Endodermal cell (in vitro differentiated cells): ENCODE data around the gene PNMA8C. TPM values are rescaled to one million over a fixed set of nuclear protein-coding genes. Genes with fewer than 3 reads are reported as not detected.
"Not testable (repeated sequence)": the region's sequence is repeated elsewhere in the genome, so short reads cannot be mapped to it uniquely, and the experiment has no call there.

ENCODE experiments used
- DNase-seq: peaks from one replicate; pipeline ENCODE4 v3.0.0-alpha.2; 2017
- H3K27ac ChIP-seq: 2 replicates; pipeline ENCODE4 v1.5.1; 2013; ENCODE audit warnings: mild to moderate bottlenecking, low read depth, low read length, moderate library complexity
- H3K27me3 ChIP-seq: 2 replicates; pipeline ENCODE4 v1.6.1; 2013; ENCODE audit warnings: mild to moderate bottlenecking, low read length, moderate library complexity; ENCODE audit not compliant: insufficient read depth, control insufficient read depth, poor library complexity, severe bottlenecking
- H3K36me3 ChIP-seq: 2 replicates; pipeline ENCODE4 v1.7.0; 2013; ENCODE audit warnings: mild to moderate bottlenecking, low read length, moderate library complexity; ENCODE audit not compliant: control insufficient read depth, insufficient read depth
- H3K4me1 ChIP-seq: one replicate; pipeline ENCODE4 v1.7.0; 2013; ENCODE audit warnings: low read length; ENCODE audit not compliant: control insufficient read depth, insufficient read depth
- H3K4me3 ChIP-seq: 2 replicates; pipeline ENCODE4 v1.5.1; 2013; ENCODE audit warnings: mild to moderate bottlenecking, low read length, moderate library complexity
- H3K9ac ChIP-seq: 2 replicates; pipeline ENCODE4 v1.6.1; 2013; ENCODE audit warnings: mild to moderate bottlenecking, low read length, moderate library complexity; ENCODE audit not compliant: poor library complexity, severe bottlenecking; ENCODE audit errors: extremely low read depth
- H3K9me3 ChIP-seq: 2 replicates; pipeline ENCODE4 v1.6.1; 2013; ENCODE audit warnings: mild to moderate bottlenecking, low read length, moderate library complexity; ENCODE audit not compliant: control insufficient read depth
- H3K27ac Mint-ChIP-seq: 2 replicates; pipeline ENCODE4 v1.8.0; 2020; ENCODE audit warnings: mixed read lengths
- H3K27me3 Mint-ChIP-seq: 2 replicates; pipeline ENCODE4 v1.8.0; 2021; ENCODE audit warnings: mild to moderate bottlenecking, mixed read lengths; ENCODE audit not compliant: insufficient read depth
- H3K36me3 Mint-ChIP-seq: 2 replicates; pipeline ENCODE4 v1.8.0; 2020; ENCODE audit warnings: low read depth, mixed read lengths
- H3K4me1 Mint-ChIP-seq: 2 replicates; pipeline ENCODE4 v1.8.0; 2020; ENCODE audit warnings: mixed read lengths
- H3K4me3 Mint-ChIP-seq: 2 replicates; pipeline ENCODE4 v1.8.0; 2020; ENCODE audit warnings: mild to moderate bottlenecking, moderate library complexity, mixed read lengths
- H3K9me3 Mint-ChIP-seq: 2 replicates; pipeline ENCODE4 v1.8.0; 2020; ENCODE audit warnings: mild to moderate bottlenecking, mixed read lengths
- CTCF ChIP-seq: fragments of 200-600 bp; sonication (generic); conservative IDR thresholded peaks from 2 replicates; pipeline ENCODE4 v1.5.0; 2021; ENCODE audit warnings: antibody characterized with exemption, mild to moderate bottlenecking
- WGBS, 2 experiments: methylation state at CpG; one replicate each; pipeline versions ENCODE4 v1.1.5 to v1.1.7; 2013; ENCODE audit warnings: missing lambda C conversion rate in 2 of 2, mixed read lengths in 1 of 2; ENCODE audit not compliant: insufficient coverage in 1 of 2, insufficient read length in 1 of 2; 5-methylcytosine and 5-hydroxymethylcytosine counted together
- total RNA-seq, 2 donors: library from RNA; stranded (reverse); fragmentation: NEBNext Ultra II Directional in 1 of 2; extraction: Animal tissue kit (Norgen Biotek cat#: 25700) in 1 of 2; gene quantifications; 2 replicates in 1 of 2; 3 replicates in 1 of 2; pipeline ENCODE4 v1.2.1, GENCODE V29; 2021

PNMA8C gene
- total RNA-seq, 2 donors from 2014 or later, result 0.20 to 0.33 TPM

GRCh38 chr19:46442808-46443450, 14.2 kb upstream of the PNMA8C start:
- H3K9me3 ChIP-seq, result no peaks in the 10 kb centered on the region
- Mint-ChIP-seq H3K27me3 (peaks cover 2% of the 10 kb centered on the region), H3K4me1 (no peaks in the 10 kb centered on the region), H3K4me3 (no peak overlapping the region), H3K27ac (no peak overlapping the region), H3K9me3 (no peaks in the 10 kb centered on the region), H3K36me3 (no peaks in the 10 kb centered on the region)
- H3K9ac ChIP-seq, result no peak overlapping the region
- no peak overlapping the region for H3K27ac ChIP-seq
- no peaks in the 10 kb centered on the region for H3K36me3 ChIP-seq
- no peaks in the 10 kb centered on the region for H3K4me1 ChIP-seq
- no peak for DNase-seq
- TF ChIP-seq CTCF, result no peak
- no peak overlapping the region for H3K4me3 ChIP-seq
- H3K27me3 ChIP-seq, result no peaks in the 10 kb centered on the region
- WGBS, 2 experiments, result 93 to 95% methylated on average over 5 to 8 of the region's 8 CpGs

- Histone ChIP-seq H3K27me3 (no peaks in the 10 kb centered on the region), H3K4me3 (no peak overlapping the region), H3K27ac (no peak overlapping the region), H3K36me3 (no peaks in the 10 kb centered on the region), H3K4me1 (no peaks in the 10 kb centered on the region), H3K9me3 (no peaks in the 10 kb centered on the region), H3K9ac (no peak overlapping the region)
- Mint-ChIP-seq H3K4me1 (no peaks in the 10 kb centered on the region), H3K27ac (no peak overlapping the region), H3K36me3 (no peaks in the 10 kb centered on the region), H3K9me3 (no peaks in the 10 kb centered on the region), H3K27me3 (peaks cover 2% of the 10 kb centered on the region), H3K4me3 (no peak overlapping the region)
- TF ChIP-seq CTCF, result no peak
- DNase-seq, result no peak
- WGBS, 2 experiments, result 55 to 71% methylated on average over 1 of the region's 1 CpG
Measured at GRCh38 chr19:46441866-46442265, 13.1 kb upstream of the PNMA8C start.

GRCh38 chr19:46435689-46436088, 7.0 kb upstream of the PNMA8C start:
- not testable (repeated sequence) for H3K9me3 Mint-ChIP-seq, H3K4me3 Mint-ChIP-seq, DNase-seq, H3K27ac ChIP-seq, H3K9ac ChIP-seq, H3K27me3 ChIP-seq, H3K36me3 Mint-ChIP-seq, H3K27ac Mint-ChIP-seq, H3K4me1 ChIP-seq, H3K4me3 ChIP-seq, H3K9me3 ChIP-seq, H3K36me3 ChIP-seq, H3K4me1 Mint-ChIP-seq
- peaks cover 14% of the 10 kb centered on the region for H3K27me3 Mint-ChIP-seq
- 95 to 100% methylated on average over 2 to 4 of the region's 4 CpGs for WGBS, 2 experiments

GRCh38 chr19:46435009-46435408, 6.3 kb upstream of the PNMA8C start:
- H3K9me3 Mint-ChIP-seq, result no peaks in the 10 kb centered on the region
- no peaks in the 10 kb centered on the region for H3K27me3 ChIP-seq
- no peak for TF ChIP-seq CTCF
- no peak overlapping the region for H3K9ac ChIP-seq
- no peak for DNase-seq
- H3K27me3 Mint-ChIP-seq, result peaks cover 19% of the 10 kb centered on the region
- no peak overlapping the region for H3K27ac Mint-ChIP-seq
- no peaks in the 10 kb centered on the region for H3K36me3 ChIP-seq
- WGBS, 2 experiments, result 84 to 85% methylated on average over 6 of the region's 6 CpGs
- H3K27ac ChIP-seq, result no peak overlapping the region
- H3K36me3 Mint-ChIP-seq, result no peaks in the 10 kb centered on the region
- no peak overlapping the region for H3K4me3 Mint-ChIP-seq
- H3K9me3 ChIP-seq, result no peaks in the 10 kb centered on the region
- no peaks in the 10 kb centered on the region for H3K4me1 ChIP-seq
- H3K4me1 Mint-ChIP-seq, result no peaks in the 10 kb centered on the region
- no peak overlapping the region for H3K4me3 ChIP-seq

GRCh38 chr19:46433470-46433869, 4.7 kb upstream of the PNMA8C start:
- not testable (repeated sequence) for DNase-seq, H3K9me3 Mint-ChIP-seq, H3K4me3 ChIP-seq, H3K9ac ChIP-seq, H3K36me3 ChIP-seq, H3K27me3 ChIP-seq, H3K4me3 Mint-ChIP-seq, H3K4me1 ChIP-seq, H3K27ac Mint-ChIP-seq, H3K36me3 Mint-ChIP-seq, H3K9me3 ChIP-seq, H3K27ac ChIP-seq, H3K4me1 Mint-ChIP-seq
- WGBS, 2 experiments, result 74 to 76% methylated on average over 7 of the region's 7 CpGs
- peaks cover 33% of the 10 kb centered on the region for H3K27me3 Mint-ChIP-seq
